Endothelial cell of umbilical vein (primary cell): Measurements from ENCODE around the gene AXIN2.

Experiments used
- FOS ChIP-seq: IDR thresholded peaks from 2 replicates; pipeline ENCODE4 v1.6.1; 2011; ENCODE audit warnings: mild to moderate bottlenecking, low read length, moderate library complexity, borderline replicate concordance; ENCODE audit not compliant: insufficient read depth
- TF ChIP-seq, protein P1 (sequence below), 2 donors: IDR thresholded peaks; 1 replicate in 1 of 2; 2 replicates in 1 of 2; pipeline ENCODE4 v1.5.1; 2011; ENCODE audit warnings: low read length in 2 of 2, mild to moderate bottlenecking in 2 of 2, moderate library complexity in 2 of 2, control low read depth in 1 of 2, inconsistent platforms in 1 of 2, low read depth in 1 of 2; ENCODE audit not compliant: insufficient read depth in 1 of 2; ENCODE audit errors: extremely low read depth in 1 of 2

DNA sequence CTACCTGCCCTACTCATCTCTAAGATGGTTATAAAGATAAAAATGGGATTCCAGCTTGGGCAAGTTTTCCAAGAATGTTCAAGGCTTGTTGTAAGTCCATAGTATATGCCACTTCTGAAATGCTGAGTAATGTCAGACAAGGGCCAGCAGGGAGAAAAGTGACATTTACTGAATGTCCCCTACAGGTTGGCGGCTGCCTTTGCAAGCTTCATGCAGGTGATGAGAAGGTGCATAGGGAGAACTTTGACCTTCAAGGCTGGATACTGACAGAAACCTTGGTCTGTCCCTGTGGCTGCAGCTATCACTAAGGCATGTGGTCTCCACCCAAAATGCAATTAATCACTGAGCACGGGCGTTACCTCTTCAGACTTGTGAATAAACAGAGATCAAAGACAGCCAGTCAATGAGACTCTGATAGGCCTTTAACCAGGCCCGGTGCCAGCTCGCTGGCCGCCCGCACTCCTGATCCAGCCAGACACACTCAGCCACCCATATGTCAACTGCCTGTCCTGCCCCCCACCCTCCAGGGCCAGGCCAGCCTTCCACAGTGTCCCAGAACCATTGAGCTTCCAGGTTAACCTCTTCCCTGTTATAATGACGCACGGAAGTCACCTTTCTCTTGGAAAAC is 26.8 kb upstream of the AXIN2 start:
- TF ChIP-seq, protein P1, sequence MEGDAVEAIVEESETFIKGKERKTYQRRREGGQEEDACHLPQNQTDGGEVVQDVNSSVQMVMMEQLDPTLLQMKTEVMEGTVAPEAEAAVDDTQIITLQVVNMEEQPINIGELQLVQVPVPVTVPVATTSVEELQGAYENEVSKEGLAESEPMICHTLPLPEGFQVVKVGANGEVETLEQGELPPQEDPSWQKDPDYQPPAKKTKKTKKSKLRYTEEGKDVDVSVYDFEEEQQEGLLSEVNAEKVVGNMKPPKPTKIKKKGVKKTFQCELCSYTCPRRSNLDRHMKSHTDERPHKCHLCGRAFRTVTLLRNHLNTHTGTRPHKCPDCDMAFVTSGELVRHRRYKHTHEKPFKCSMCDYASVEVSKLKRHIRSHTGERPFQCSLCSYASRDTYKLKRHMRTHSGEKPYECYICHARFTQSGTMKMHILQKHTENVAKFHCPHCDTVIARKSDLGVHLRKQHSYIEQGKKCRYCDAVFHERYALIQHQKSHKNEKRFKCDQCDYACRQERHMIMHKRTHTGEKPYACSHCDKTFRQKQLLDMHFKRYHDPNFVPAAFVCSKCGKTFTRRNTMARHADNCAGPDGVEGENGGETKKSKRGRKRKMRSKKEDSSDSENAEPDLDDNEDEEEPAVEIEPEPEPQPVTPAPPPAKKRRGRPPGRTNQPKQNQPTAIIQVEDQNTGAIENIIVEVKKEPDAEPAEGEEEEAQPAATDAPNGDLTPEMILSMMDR (IDR thresholded peaks at IDR 0.05; ENCODE audit: extremely low read depth in 1 of 2, insufficient read depth in 1 of 2, low read depth in 1 of 2, low read length in 2 of 2) = no peak
- TF ChIP-seq FOS = no peak
